ENCODE measurements around the gene CCL1.

CCL1 gene

DNA sequence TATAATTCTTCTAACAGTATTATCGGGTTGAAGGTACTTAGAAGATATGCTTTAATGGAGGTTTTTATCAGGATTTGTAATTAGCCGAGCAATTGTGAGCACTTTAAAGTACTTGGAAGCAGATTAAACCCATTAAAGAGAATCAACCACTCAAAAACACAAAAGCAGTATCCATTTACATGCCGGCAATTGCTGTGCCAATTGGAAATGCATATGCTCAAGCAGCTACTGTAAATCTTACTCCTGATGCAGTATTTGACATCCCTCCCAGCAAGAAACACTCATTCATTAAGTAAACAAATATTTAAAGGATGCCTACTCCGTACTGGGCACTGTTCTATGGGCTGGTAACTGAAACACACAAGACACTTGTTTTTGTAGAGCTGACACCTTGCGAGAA is 11.4 kb upstream of the CCL1 start:
- H3K9me3 ChIP-seq (ENCODE audit: control insufficient read depth, insufficient read depth, low read depth, low read length), result no peaks in the 10 kb centered on the region
- CTCF ChIA-PET, result interaction anchor here (6.8 kb wide), 1 partner anchor 13 kb away, joined by 61 read pairs; no protein-coding TSS in a partner anchor
- 0 out of 2 replicates have a peak, but pooled peaks cover 9% of the 10 kb centered on the region for H3K4me1 ChIP-seq (ENCODE audit: control insufficient read depth, insufficient read depth, low read length)
- POLR2A ChIA-PET, result no interaction called here
- no peaks in the 10 kb centered on the region for H3K36me3 ChIP-seq (ENCODE audit: control insufficient read depth in 2 of 2, insufficient read depth in 1 of 2, low read length in 2 of 2)
- no peak overlapping the region for H3K4me3 ChIP-seq (ENCODE audit: low read depth, low read length)
- H3K27ac ChIP-seq (ENCODE audit: extremely low read depth, low read depth, low read length), result no peak overlapping the region
- TF ChIP-seq OVOL3 (tag by site-specific recombination; IDR thresholded peaks at IDR 0.05) (no peak), ZNF48 (tag by site-specific recombination; IDR thresholded peaks at IDR 0.05) (no peak), ZNF23 (tag by site-specific recombination; IDR thresholded peaks at IDR 0.05; ENCODE audit: borderline replicate concordance) (no peak), ZNF10 (tag by site-specific recombination; IDR thresholded peaks at IDR 0.05) (no peak), SALL2 (tag by site-specific recombination; IDR thresholded peaks at IDR 0.05; ENCODE audit: borderline replicate concordance) (no peak), GLIS1 (tag by site-specific recombination; IDR thresholded peaks at IDR 0.05) (peak; percentile 9; the same call in 1 of the 2 replicates), ZNF792 (tag by site-specific recombination; IDR thresholded peaks at IDR 0.05) (no peak), ZFP37 (tag by site-specific recombination; IDR thresholded peaks at IDR 0.05) (no peak), ZNF335 (tag by site-specific recombination; conservative IDR thresholded peaks at IDR 0.05) (no peak), OSR2 (tag by site-specific recombination; IDR thresholded peaks at IDR 0.05) (peak; percentile 21; the same call in 1 of the 2 replicates), ZNF394 (tag by site-specific recombination; IDR thresholded peaks at IDR 0.05; ENCODE audit: borderline replicate concordance) (no peak)
- TF ChIP-seq, protein P1, sequence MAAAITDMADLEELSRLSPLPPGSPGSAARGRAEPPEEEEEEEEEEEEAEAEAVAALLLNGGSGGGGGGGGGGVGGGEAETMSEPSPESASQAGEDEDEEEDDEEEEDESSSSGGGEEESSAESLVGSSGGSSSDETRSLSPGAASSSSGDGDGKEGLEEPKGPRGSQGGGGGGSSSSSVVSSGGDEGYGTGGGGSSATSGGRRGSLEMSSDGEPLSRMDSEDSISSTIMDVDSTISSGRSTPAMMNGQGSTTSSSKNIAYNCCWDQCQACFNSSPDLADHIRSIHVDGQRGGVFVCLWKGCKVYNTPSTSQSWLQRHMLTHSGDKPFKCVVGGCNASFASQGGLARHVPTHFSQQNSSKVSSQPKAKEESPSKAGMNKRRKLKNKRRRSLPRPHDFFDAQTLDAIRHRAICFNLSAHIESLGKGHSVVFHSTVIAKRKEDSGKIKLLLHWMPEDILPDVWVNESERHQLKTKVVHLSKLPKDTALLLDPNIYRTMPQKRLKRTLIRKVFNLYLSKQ (tag by site-specific recombination; IDR thresholded peaks at IDR 0.05; ENCODE audit: borderline replicate concordance), result no peak
- TF ChIP-seq, protein P2, sequence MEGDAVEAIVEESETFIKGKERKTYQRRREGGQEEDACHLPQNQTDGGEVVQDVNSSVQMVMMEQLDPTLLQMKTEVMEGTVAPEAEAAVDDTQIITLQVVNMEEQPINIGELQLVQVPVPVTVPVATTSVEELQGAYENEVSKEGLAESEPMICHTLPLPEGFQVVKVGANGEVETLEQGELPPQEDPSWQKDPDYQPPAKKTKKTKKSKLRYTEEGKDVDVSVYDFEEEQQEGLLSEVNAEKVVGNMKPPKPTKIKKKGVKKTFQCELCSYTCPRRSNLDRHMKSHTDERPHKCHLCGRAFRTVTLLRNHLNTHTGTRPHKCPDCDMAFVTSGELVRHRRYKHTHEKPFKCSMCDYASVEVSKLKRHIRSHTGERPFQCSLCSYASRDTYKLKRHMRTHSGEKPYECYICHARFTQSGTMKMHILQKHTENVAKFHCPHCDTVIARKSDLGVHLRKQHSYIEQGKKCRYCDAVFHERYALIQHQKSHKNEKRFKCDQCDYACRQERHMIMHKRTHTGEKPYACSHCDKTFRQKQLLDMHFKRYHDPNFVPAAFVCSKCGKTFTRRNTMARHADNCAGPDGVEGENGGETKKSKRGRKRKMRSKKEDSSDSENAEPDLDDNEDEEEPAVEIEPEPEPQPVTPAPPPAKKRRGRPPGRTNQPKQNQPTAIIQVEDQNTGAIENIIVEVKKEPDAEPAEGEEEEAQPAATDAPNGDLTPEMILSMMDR (tag by site-specific recombination; IDR thresholded peaks at IDR 0.05), result no peak
- TF ChIP-seq, protein P3, sequence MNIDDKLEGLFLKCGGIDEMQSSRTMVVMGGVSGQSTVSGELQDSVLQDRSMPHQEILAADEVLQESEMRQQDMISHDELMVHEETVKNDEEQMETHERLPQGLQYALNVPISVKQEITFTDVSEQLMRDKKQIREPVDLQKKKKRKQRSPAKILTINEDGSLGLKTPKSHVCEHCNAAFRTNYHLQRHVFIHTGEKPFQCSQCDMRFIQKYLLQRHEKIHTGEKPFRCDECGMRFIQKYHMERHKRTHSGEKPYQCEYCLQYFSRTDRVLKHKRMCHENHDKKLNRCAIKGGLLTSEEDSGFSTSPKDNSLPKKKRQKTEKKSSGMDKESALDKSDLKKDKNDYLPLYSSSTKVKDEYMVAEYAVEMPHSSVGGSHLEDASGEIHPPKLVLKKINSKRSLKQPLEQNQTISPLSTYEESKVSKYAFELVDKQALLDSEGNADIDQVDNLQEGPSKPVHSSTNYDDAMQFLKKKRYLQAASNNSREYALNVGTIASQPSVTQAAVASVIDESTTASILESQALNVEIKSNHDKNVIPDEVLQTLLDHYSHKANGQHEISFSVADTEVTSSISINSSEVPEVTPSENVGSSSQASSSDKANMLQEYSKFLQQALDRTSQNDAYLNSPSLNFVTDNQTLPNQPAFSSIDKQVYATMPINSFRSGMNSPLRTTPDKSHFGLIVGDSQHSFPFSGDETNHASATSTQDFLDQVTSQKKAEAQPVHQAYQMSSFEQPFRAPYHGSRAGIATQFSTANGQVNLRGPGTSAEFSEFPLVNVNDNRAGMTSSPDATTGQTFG (tag by site-specific recombination; IDR thresholded peaks at IDR 0.05; ENCODE audit: borderline replicate concordance), result no peak
- TF ChIP-seq, protein P4, sequence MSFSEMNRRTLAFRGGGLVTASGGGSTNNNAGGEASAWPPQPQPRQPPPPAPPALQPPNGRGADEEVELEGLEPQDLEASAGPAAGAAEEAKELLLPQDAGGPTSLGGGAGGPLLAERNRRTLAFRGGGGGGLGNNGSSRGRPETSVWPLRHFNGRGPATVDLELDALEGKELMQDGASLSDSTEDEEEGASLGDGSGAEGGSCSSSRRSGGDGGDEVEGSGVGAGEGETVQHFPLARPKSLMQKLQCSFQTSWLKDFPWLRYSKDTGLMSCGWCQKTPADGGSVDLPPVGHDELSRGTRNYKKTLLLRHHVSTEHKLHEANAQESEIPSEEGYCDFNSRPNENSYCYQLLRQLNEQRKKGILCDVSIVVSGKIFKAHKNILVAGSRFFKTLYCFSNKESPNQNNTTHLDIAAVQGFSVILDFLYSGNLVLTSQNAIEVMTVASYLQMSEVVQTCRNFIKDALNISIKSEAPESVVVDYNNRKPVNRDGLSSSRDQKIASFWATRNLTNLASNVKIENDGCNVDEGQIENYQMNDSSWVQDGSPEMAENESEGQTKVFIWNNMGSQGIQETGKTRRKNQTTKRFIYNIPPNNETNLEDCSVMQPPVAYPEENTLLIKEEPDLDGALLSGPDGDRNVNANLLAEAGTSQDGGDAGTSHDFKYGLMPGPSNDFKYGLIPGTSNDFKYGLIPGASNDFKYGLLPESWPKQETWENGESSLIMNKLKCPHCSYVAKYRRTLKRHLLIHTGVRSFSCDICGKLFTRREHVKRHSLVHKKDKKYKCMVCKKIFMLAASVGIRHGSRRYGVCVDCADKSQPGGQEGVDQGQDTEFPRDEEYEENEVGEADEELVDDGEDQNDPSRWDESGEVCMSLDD (tag by site-specific recombination; IDR thresholded peaks at IDR 0.05), result no peak
- TF ChIP-seq, protein P5, sequence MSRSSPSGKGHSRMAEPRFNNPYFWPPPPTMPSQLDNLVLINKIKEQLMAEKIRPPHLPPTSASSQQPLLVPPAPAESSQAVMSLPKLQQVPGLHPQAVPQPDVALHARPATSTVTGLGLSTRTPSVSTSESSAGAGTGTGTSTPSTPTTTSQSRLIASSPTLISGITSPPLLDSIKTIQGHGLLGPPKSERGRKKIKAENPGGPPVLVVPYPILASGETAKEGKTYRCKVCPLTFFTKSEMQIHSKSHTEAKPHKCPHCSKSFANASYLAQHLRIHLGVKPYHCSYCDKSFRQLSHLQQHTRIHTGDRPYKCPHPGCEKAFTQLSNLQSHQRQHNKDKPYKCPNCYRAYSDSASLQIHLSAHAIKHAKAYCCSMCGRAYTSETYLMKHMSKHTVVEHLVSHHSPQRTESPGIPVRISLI (tag by site-specific recombination; IDR thresholded peaks at IDR 0.05), result no peak
- TF ChIP-seq, protein P6, sequence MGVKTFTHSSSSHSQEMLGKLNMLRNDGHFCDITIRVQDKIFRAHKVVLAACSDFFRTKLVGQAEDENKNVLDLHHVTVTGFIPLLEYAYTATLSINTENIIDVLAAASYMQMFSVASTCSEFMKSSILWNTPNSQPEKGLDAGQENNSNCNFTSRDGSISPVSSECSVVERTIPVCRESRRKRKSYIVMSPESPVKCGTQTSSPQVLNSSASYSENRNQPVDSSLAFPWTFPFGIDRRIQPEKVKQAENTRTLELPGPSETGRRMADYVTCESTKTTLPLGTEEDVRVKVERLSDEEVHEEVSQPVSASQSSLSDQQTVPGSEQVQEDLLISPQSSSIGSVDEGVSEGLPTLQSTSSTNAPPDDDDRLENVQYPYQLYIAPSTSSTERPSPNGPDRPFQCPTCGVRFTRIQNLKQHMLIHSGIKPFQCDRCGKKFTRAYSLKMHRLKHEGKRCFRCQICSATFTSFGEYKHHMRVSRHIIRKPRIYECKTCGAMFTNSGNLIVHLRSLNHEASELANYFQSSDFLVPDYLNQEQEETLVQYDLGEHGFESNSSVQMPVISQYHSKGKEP (tag by site-specific recombination; IDR thresholded peaks at IDR 0.05), result peak; percentile 71
- TF ChIP-seq, protein P7, sequence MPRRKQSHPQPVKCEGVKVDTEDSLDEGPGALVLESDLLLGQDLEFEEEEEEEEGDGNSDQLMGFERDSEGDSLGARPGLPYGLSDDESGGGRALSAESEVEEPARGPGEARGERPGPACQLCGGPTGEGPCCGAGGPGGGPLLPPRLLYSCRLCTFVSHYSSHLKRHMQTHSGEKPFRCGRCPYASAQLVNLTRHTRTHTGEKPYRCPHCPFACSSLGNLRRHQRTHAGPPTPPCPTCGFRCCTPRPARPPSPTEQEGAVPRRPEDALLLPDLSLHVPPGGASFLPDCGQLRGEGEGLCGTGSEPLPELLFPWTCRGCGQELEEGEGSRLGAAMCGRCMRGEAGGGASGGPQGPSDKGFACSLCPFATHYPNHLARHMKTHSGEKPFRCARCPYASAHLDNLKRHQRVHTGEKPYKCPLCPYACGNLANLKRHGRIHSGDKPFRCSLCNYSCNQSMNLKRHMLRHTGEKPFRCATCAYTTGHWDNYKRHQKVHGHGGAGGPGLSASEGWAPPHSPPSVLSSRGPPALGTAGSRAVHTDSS (tag by site-specific recombination; IDR thresholded peaks at IDR 0.05), result no peak
- TF ChIP-seq, protein P8, sequence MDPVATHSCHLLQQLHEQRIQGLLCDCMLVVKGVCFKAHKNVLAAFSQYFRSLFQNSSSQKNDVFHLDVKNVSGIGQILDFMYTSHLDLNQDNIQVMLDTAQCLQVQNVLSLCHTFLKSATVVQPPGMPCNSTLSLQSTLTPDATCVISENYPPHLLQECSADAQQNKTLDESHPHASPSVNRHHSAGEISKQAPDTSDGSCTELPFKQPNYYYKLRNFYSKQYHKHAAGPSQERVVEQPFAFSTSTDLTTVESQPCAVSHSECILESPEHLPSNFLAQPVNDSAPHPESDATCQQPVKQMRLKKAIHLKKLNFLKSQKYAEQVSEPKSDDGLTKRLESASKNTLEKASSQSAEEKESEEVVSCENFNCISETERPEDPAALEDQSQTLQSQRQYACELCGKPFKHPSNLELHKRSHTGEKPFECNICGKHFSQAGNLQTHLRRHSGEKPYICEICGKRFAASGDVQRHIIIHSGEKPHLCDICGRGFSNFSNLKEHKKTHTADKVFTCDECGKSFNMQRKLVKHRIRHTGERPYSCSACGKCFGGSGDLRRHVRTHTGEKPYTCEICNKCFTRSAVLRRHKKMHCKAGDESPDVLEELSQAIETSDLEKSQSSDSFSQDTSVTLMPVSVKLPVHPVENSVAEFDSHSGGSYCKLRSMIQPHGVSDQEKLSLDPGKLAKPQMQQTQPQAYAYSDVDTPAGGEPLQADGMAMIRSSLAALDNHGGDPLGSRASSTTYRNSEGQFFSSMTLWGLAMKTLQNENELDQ (tag by site-specific recombination; IDR thresholded peaks at IDR 0.05; ENCODE audit: low read depth), result no peak
- TF ChIP-seq, protein P9, sequence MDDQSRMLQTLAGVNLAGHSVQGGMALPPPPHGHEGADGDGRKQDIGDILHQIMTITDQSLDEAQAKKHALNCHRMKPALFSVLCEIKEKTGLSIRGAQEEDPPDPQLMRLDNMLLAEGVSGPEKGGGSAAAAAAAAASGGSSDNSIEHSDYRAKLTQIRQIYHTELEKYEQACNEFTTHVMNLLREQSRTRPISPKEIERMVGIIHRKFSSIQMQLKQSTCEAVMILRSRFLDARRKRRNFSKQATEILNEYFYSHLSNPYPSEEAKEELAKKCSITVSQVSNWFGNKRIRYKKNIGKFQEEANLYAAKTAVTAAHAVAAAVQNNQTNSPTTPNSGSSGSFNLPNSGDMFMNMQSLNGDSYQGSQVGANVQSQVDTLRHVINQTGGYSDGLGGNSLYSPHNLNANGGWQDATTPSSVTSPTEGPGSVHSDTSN (CRISPR knock-in tag; IDR thresholded peaks at IDR 0.05), result no peak

Data from HEK293 (cell line).